ENCODE data around the gene SLC22A16. TPM values are rescaled to one million over a fixed set of nuclear protein-coding genes. Genes with fewer than 3 reads are reported as not detected.

The SLC22A16 gene
- polyA plus RNA-seq, 1 of the 3 experiments (the other 2 are of a cell fraction), result not detected

GRCh38 chr6:110399219-110400071 is 77.0 kb downstream of the SLC22A16 start:
- Histone ChIP-seq H3K9me3 (no peaks in the 10 kb centered on the region), H3K36me3 (replicated peaks in 1 of 2; ENCODE audit: control insufficient read depth in 1 of 2, insufficient read depth in 2 of 2, low read length in 1 of 2) (no peaks in the 10 kb centered on the region), H3K27me3 (ENCODE audit: insufficient read depth) (no peaks in the 10 kb centered on the region), H3F3A (replicated peaks; ENCODE audit: insufficient read depth) (no peaks in the 10 kb centered on the region), H3K4me3 (ENCODE audit: low read depth in 2 of 2, low read length in 1 of 2) (no peak overlapping the region), H3K79me2 (ENCODE audit: insufficient read depth) (no peaks in the 10 kb centered on the region), H3K9ac (no peak overlapping the region), H3K27ac (ENCODE audit: low read depth in 2 of 2, low read length in 1 of 2) (no peak overlapping the region), H2AFZ (ENCODE audit: low read depth) (no peak overlapping the region), H3K4me1 (ENCODE audit: control insufficient read depth in 1 of 2, insufficient read depth in 2 of 2, low read depth in 1 of 2, low read length in 1 of 2) (no peaks in the 10 kb centered on the region), H4K20me1 (ENCODE audit: insufficient read depth) (no peaks in the 10 kb centered on the region), H3K4me2 (no peak overlapping the region), H3K9me2 (no peaks in the 10 kb centered on the region)
- POLR2A ChIA-PET, result no interaction called here
- WGBS (ENCODE audit: low lambda C conversion rate), result 87% methylated on average over 24 of the region's 43 CpGs
- no peak for DNase-seq
- CTCF ChIA-PET, result interaction anchor here (3.5 kb wide), 1 partner anchor 360 kb away, joined by 15 read pairs; no protein-coding TSS in a partner anchor
- TF ChIP-seq FOSL2 (IDR thresholded peaks at IDR 0.05; ENCODE audit: borderline replicate concordance, low read depth) (no peak), TCF12 (IDR thresholded peaks at IDR 0.05) (no peak), RFX5 (IDR thresholded peaks at IDR 0.05; ENCODE audit: low read length) (no peak), ZBTB33 (IDR thresholded peaks at IDR 0.05; ENCODE audit: borderline replicate concordance, low read depth) (no peak), ELF1 (IDR thresholded peaks at IDR 0.05) (no peak), CTCF (IDR thresholded peaks at IDR 0.05) (no peak), MEF2A (IDR thresholded peaks at IDR 0.05; ENCODE audit: borderline replicate concordance, low read depth) (no peak), FOXM1 (IDR thresholded peaks at IDR 0.05; ENCODE audit: low read depth) (no peak), JUND (IDR thresholded peaks at IDR 0.05) (no peak), RXRA (IDR thresholded peaks at IDR 0.05; ENCODE audit: borderline replicate concordance, low read depth) (no peak), USF1 (IDR thresholded peaks at IDR 0.05; ENCODE audit: borderline replicate concordance, low read depth) (no peak), NFIC (IDR thresholded peaks at IDR 0.05; ENCODE audit: borderline replicate concordance) (no peak), FOXJ3 (CRISPR knock-in tag; IDR thresholded peaks at IDR 0.05) (no peak), TEAD4 (IDR thresholded peaks at IDR 0.05; ENCODE audit: borderline replicate concordance, insufficient read depth) (no peak), NRF1 (IDR thresholded peaks at IDR 0.05; ENCODE audit: low read depth, low read length) (no peak), POLR2AphosphoS5 (IDR thresholded peaks at IDR 0.05; ENCODE audit: low read depth, low read length) (no peak)
- TF ChIP-seq, protein P1, sequence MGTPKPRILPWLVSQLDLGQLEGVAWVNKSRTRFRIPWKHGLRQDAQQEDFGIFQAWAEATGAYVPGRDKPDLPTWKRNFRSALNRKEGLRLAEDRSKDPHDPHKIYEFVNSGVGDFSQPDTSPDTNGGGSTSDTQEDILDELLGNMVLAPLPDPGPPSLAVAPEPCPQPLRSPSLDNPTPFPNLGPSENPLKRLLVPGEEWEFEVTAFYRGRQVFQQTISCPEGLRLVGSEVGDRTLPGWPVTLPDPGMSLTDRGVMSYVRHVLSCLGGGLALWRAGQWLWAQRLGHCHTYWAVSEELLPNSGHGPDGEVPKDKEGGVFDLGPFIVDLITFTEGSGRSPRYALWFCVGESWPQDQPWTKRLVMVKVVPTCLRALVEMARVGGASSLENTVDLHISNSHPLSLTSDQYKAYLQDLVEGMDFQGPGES (IDR thresholded peaks at IDR 0.05; ENCODE audit: low read depth, low read length), result no peak

Measured in SK-N-SH (cell line).